H1 (cell line): Measurements from ENCODE around the gene MYBPC1. TPM values are rescaled to one million over a fixed set of nuclear protein-coding genes. Genes with fewer than 3 reads are reported as not detected.

Source experiments
- CHD7 ChIP-seq: fragments of 300-600 bp; sonication (generic); IDR thresholded peaks from 2 replicates; pipeline ENCODE4 v1.7.1; 2012; ENCODE audit warnings: low read length, moderate library complexity, mild to moderate bottlenecking, inconsistent platforms; ENCODE audit not compliant: insufficient replicate concordance
- SIRT6 ChIP-seq: IDR thresholded peaks from one replicate; pipeline ENCODE4 v1.7.1; 2012; ENCODE audit warnings: low read length, inconsistent platforms
- SIX5 ChIP-seq: IDR thresholded peaks from 2 replicates; pipeline ENCODE4 v1.6.1; 2011; ENCODE audit warnings: mild to moderate bottlenecking, low read depth, low read length
- polyA plus RNA-seq, 7 experiments: library from polyadenylated mRNA; depleted of rRNA in 3 of 7; stranded (reverse) in 5 of 7; unstranded in 2 of 7; fragments of >200 nt in 5 of 7; fragments of 200-250 nt in 2 of 7; gene quantifications; 1 replicate in 5 of 7; 2 replicates in 1 of 7; 4 replicates in 1 of 7; pipeline versions ENCODE4 v1.2.1 to v1.2.3, GENCODE V29; 2011 to 2013; ENCODE audit warnings: missing spikeins in 2 of 7, mixed read lengths in 2 of 7
- total RNA-seq: library from RNA; stranded (reverse); fragmentation: NEBNext Ultra II Directional; extraction: Animal tissue kit (Norgen Biotek cat#: 25700); gene quantifications from 2 replicates; pipeline ENCODE4 v1.2.1, GENCODE V29; 2021

MYBPC1 gene
- total and polyA plus RNA-seq, 2 of the 8 experiments (the other 6 are each of a cell fraction or from before 2014, with no cell fraction given) = not detected

GRCh38 chr12:101648195-101648594 is 53.4 kb downstream of the MYBPC1 start (continued):
- TF ChIP-seq CHD7 = no peak
- TF ChIP-seq SIX5 = no peak
- TF ChIP-seq SIRT6 = no peak
